GM12801 (cell line): ENCODE measurements around the gene TMEM129.

ENCODE experiments used
- TF ChIP-seq, protein P1 (sequence below): IDR thresholded peaks from one replicate; pipeline ENCODE4 v1.5.1; 2011; ENCODE audit warnings: control low read depth; ENCODE audit not compliant: insufficient read length; ENCODE audit errors: extremely low read depth

Gene TMEM129

DNA sequence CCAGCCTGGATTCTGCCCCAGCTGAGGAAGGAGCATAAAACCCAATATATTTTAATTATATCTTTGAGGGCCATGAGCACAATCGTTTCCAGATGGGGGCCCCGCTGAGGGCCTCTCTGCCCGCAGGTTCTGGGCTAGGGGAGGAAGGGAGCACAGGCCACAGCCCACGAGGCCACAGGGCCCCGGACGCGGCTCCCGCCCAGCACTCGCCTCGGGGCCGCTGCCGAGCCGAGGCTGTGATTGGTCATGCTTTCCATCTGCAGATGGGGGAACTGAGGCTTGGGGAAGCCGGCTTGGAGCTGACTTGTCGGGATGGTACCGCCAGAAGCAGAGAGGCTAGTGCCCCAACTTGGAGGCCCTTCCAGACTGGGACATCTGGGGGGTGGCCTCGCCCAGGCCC is 34.2 kb upstream of the TMEM129 start:
- TF ChIP-seq, protein P1, sequence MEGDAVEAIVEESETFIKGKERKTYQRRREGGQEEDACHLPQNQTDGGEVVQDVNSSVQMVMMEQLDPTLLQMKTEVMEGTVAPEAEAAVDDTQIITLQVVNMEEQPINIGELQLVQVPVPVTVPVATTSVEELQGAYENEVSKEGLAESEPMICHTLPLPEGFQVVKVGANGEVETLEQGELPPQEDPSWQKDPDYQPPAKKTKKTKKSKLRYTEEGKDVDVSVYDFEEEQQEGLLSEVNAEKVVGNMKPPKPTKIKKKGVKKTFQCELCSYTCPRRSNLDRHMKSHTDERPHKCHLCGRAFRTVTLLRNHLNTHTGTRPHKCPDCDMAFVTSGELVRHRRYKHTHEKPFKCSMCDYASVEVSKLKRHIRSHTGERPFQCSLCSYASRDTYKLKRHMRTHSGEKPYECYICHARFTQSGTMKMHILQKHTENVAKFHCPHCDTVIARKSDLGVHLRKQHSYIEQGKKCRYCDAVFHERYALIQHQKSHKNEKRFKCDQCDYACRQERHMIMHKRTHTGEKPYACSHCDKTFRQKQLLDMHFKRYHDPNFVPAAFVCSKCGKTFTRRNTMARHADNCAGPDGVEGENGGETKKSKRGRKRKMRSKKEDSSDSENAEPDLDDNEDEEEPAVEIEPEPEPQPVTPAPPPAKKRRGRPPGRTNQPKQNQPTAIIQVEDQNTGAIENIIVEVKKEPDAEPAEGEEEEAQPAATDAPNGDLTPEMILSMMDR = no peak

DNA sequence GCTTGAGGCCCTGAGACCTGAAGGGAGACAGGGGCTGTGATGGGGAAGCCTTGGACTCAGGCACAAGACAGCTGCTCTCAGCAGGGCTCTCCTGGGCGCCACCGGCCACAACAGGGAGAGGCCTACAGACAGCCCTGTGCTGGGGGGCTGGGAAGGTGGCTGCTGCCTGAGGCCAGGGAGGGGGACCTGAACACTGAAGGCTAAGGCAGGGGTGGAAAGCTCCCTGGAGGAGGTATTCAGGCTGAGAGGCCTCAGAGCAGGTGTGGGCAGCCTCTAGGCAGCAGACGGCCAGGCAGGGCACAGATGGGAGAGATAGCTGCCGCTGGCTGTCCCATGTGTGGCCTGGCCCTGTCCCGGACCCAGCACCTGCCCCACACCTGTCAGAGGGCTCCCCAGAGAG is 33.2 kb upstream of the TMEM129 start:
- TF ChIP-seq, protein P1 = no peak

DNA sequence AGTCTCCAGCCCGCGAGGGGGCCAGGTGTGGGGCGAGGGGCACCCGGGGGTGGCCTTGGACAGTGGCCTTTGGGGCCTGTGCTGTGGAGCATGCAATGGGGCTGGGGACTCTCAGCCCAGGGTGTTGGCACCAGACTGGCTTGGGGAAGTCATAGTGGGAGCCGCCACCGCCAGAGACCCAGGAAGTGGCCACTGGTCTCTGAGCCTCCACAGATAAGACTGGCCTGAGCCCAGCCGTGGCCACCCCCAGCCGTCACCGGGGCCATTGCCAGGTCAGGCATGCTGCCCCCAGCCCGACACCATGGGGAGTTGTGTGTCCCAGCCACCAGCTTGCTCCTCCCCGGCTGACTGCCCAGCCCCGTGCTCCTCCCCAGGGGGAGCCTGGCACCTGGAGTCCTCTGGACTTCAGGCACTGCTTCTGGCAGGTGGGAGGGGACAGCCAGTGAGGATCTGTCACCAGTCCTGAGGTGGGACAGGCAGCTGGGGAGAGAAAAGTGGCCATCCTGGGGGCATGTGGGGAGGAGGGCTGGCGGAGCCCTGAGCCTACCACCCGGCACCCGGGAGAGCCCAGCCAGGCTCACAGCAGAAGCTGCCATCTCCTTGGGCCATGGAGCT is 32.7 kb upstream of the TMEM129 start:
- TF ChIP-seq, protein P1 = no peak

DNA sequence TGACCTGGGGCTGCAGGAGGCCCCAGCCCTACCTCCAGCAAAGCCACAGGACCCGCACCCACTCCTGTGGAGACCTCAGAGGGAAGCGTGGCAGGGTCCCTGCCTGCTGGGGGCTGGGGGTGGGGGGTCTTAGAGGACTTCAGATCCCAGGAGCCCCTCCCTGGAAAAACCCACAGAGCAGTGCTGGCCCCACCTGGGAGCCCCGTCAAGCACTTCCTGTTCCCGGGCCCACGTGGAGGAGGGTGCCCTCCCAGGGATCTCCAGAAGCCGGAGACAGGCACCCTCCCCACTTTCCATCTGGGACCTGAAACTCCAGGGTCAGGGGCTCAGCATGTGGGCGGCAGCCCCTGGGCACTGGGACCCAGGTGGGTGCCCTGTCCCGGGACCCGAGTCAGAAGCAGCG is 32.2 kb upstream of the TMEM129 start:
- TF ChIP-seq, protein P1 = no peak

DNA sequence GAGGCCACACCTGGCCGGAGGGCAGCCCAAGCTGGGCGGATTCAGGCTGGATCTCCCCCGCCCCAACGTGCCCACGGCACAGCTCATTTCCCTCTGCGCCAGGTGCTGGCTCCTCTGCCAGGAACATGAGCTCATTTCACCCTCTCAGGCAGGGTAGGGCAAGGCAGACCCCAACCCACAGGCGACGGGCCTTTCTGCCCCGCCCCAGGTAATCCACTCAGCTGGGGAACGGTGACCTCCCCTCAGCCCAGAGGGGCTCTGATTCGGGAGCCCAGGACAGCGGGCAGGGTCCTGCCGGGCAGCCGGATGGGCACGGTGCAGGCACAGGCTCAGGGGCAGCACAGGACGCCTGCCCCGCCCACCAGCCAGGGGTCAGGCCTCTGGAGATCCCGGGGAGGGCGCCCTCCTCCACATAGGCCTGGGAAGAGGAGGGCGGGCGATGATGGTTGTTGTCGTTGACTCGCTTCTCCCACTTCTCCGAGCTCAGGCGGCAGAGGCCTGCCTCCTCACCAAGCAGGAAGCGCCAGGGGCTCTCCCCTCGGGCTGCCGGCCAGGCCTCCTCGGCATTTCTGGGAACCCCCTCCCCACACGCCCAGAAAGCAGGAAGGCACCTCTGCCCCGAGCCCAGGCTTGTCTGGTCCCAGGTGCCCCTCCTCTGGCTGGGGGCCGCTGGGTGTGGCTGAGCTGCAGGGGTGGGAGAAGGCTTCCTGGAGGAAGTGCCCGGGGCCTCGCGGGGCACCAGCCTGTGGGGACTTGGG is 31.3 kb upstream of the TMEM129 start:
- TF ChIP-seq, protein P1 = no peak

DNA sequence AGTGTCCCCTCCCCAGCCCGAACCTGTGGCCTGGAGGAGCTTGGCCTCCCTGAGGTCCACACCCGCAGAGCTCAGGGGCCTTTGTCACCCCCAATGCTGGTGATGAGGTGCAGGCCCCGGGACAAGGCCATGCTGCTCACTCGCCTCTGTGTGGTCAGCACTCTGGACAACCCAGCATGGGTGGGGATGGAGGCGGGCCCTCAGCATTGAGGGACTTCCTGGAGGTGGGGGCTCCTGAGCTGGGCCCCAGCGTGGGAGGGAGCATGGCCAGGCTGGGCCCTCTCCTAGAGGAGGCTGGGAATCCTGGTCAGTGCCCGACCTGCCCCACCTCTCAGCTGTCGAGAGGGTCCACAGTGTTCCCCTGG is 30.8 kb upstream of the TMEM129 start:
- TF ChIP-seq, protein P1 = no peak

DNA sequence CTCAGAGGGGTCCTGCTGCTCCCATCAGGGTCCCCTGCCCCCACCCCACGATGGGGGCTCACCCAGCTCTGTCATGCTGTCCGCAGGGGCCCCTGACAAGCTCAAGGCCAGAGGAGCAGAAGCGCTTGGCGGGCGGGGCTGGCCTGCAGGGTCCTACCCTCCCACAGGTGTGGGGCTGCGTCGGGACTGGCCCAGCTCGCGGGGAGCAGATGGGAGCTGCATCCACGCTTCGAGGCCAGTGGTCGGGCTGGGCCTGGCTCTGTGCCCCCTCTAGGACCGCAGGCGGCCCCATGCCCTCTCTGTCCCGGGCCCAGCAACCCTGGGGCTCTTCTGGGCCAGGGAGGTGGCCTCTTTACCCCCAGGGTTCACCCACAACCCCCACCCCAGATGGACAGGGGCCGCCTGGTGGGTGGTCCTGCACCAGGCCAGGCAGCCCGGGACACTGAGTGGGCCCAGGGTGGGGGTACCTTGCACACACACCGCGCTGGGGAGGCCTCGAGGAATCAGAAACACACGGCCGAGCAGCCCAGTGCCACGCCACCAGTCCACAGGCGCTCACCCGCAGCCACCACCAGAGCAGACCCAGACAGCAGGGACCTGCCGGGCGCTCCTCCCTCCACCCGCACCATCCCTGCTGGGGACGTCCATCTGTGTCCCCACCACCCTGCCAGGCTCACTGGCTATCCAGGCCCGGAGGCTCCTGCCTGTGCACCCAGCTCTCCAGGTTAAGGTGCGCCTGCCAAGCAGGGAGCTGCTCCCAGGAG is 30.2 kb upstream of the TMEM129 start:
- TF ChIP-seq, protein P1 = no peak
